HG02973 (cell line): Measurements from ENCODE around the gene GIPC1.
"Not testable (repeated sequence)": the region's sequence is repeated elsewhere in the genome, so short reads cannot be mapped to it uniquely, and the experiment has no call there.

ENCODE experiments used
- ATAC-seq: cut with Tn5 transposase; IDR thresholded peaks from one replicate; pipeline ENCODE4 v1.9.1; 2021; ENCODE audit warnings: moderate library complexity; ENCODE audit not compliant: unreplicated experiment

The GIPC1 gene

GRCh38 chr19:14519245-14519859, 23.4 kb upstream of the GIPC1 start:
- ATAC-seq, result no peak

GRCh38 chr19:14517840-14518505, 22.0 kb upstream of the GIPC1 start, which contains the start of gene DNAJB1:
Gene DNAJB1, minus strand, starts transcription at chr19:14518397. Its CDS starts 48 bp downstream, at chr19:14518349.
- ATAC-seq, result peak; percentile 48

- no peak for ATAC-seq
These were observed 21.5 kb upstream of the GIPC1 start for GRCh38 chr19:14517446-14517839.

- ATAC-seq, result no peak
These were observed 21.0 kb upstream of the GIPC1 start for GRCh38 chr19:14516746-14517438.

GRCh38 chr19:14516048-14516534, 20.2 kb upstream of the GIPC1 start:
- no peak for ATAC-seq

- no peak for ATAC-seq
These were observed 19.6 kb upstream of the GIPC1 start for GRCh38 chr19:14515501-14516047.

- no peak for ATAC-seq
These were observed 18.4 kb upstream of the GIPC1 start for GRCh38 chr19:14514215-14514863.

GRCh38 chr19:14512406-14512961, 16.6 kb upstream of the GIPC1 start:
- no peak for ATAC-seq

GRCh38 chr19:14511229-14511593, 15.3 kb upstream of the GIPC1 start:
- ATAC-seq, result no peak

- no peak for ATAC-seq
These were observed 14.6 kb upstream of the GIPC1 start for GRCh38 chr19:14510311-14511228.

GRCh38 chr19:14507704-14508542, 12.0 kb upstream of the GIPC1 start:
- ATAC-seq, result no peak

- no peak for ATAC-seq
These were observed 9.7 kb upstream of the GIPC1 start for GRCh38 chr19:14505488-14506239.

GRCh38 chr19:14504575-14504974, 8.6 kb upstream of the GIPC1 start:
- ATAC-seq, result not testable (repeated sequence)

GRCh38 chr19:14503285-14503684, 7.4 kb upstream of the GIPC1 start:
- ATAC-seq, result no peak

GRCh38 chr19:14502334-14503092, 6.6 kb upstream of the GIPC1 start:
- no peak for ATAC-seq

- no peak for ATAC-seq
These were observed 1.4 kb upstream of the GIPC1 start for GRCh38 chr19:14497228-14497921.

- no peak for ATAC-seq
These were observed 904 bp upstream of the GIPC1 start for GRCh38 chr19:14496834-14497227.
